ENCODE measurements around the gene RSPH1.

The RSPH1 gene

DNA sequence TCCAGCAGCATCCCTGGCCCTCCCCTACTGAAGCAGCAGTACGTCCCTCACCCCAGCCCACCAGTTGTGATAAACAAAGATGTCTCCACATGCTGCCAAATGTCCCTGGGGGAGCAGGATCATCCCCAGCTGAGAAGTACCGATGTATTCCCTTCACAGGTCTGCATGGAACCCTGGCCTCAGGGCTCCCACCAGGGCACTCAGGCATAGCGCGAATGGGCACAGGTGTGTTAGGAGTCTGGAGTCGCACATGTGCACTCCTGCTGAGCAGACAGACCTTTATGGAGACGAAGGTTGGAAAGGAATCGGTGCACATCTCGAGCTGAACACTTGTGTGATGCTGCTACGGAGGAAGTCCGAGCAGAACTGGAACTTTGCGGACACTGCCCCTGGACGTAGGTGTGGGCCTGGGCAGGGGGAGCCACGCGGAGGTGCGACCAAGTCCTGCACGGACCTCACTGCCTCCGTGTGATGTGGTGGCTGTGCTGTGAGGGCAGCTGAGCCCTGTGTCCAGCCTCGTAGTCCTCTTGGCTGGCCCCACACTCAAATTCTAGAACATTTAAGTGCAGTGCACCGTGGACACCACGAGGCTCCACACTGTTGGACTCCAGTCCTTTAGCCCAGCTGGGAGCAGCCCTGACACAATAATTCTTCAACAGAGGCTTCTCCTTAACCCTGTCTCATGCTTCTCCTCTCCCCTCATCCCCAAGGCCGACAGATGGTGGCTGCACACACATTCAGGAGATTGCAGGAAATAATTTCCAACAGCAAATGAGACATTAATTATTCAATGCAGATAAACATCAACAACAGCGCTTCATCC lies 43.4 kb downstream of the RSPH1 start:
- peaks cover 13% of the 10 kb centered on the region for H3K4me1 ChIP-seq (ENCODE audit: insufficient read depth, insufficient read length)
- H3K4me3 ChIP-seq (ENCODE audit: insufficient read length, low read depth) = no peak overlapping the region
- H3K36me3 ChIP-seq (ENCODE audit: insufficient read depth, insufficient read length, low read length) = no peaks in the 10 kb centered on the region
- H3K27me3 ChIP-seq (ENCODE audit: insufficient read depth, insufficient read length) = no peaks in the 10 kb centered on the region
- TF ChIP-seq YY1 (IDR thresholded peaks at IDR 0.05; ENCODE audit: insufficient read depth, insufficient read length) (no peak), ZNF274 (IDR thresholded peaks at IDR 0.05; ENCODE audit: low read depth, low read length) (no peak), SUZ12 (IDR thresholded peaks at IDR 0.05; ENCODE audit: extremely low read depth, insufficient read depth, insufficient read length) (no peak)
- DNase-seq (ENCODE audit: low read depth, low spot score) = no peak
- H3K9me3 ChIP-seq (ENCODE audit: insufficient read depth, low read length) = peaks cover 1% of the 10 kb centered on the region; the same call in 1 of the 2 replicates
- H3K9ac ChIP-seq (ENCODE audit: insufficient read length, low read depth) = no peak overlapping the region

DNA sequence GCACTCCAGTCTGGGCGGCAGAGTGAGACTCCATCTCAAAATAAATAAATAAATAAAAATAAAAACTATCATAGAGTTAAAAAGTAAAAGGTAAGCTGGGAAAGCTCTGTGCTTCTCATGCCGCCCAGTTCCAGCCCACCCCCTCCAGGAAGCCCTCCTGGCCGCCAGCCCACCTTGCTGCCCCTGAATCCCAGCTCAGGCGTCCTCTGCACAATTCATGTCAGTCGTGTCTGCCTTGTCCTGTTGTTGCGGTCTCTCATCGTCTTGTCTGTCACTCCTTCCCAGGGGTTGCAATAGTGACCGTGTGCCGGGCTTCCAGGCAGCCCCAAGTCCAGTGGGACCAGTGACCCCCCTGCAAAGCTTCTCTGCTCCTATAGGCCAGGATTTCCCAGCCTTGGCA lies 44.1 kb downstream of the RSPH1 start:
- no peaks in the 10 kb centered on the region for H3K36me3 ChIP-seq (ENCODE audit: insufficient read depth, insufficient read length, low read length)
- TF ChIP-seq SUZ12 (IDR thresholded peaks at IDR 0.05; ENCODE audit: extremely low read depth, insufficient read depth, insufficient read length) = no peak
- TF ChIP-seq ZNF274 (IDR thresholded peaks at IDR 0.05; ENCODE audit: low read depth, low read length) = no peak
- no peak for TF ChIP-seq YY1 (IDR thresholded peaks at IDR 0.05; ENCODE audit: insufficient read depth, insufficient read length)
- H3K4me3 ChIP-seq (ENCODE audit: insufficient read length, low read depth) = no peak overlapping the region
- no peak for DNase-seq (ENCODE audit: low read depth, low spot score)
- H3K27me3 ChIP-seq (ENCODE audit: insufficient read depth, insufficient read length) = no peaks in the 10 kb centered on the region
- peaks cover 13% of the 10 kb centered on the region for H3K4me1 ChIP-seq (ENCODE audit: insufficient read depth, insufficient read length)
- no peaks in the 10 kb centered on the region for H3K9me3 ChIP-seq (ENCODE audit: insufficient read depth, low read length)
- H3K9ac ChIP-seq (ENCODE audit: insufficient read length, low read depth) = no peak overlapping the region

DNA sequence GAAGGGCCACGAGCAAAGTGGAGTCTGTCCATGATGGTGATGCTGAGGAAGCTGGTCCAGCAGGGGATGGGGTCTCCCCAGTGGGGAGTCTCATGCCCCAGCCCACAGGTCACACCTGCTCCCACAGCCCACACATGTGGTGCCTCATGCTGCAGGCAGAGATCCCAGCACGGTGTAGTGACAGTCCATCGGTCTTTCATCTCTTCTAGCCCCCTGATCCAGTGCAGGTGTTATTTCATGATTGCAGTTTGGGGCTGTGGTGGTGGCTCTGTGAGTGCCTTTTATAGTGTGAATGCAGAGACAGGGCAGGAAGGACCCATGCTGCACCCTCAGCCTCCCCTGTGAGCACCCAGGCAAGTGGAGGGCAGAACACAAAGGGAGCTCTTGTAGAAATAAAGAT lies 47.3 kb downstream of the RSPH1 start:
- no peak for DNase-seq (ENCODE audit: low read depth, low spot score)
- no peak for TF ChIP-seq SUZ12 (IDR thresholded peaks at IDR 0.05; ENCODE audit: extremely low read depth, insufficient read depth, insufficient read length)
- no peak for TF ChIP-seq ZNF274 (IDR thresholded peaks at IDR 0.05; ENCODE audit: low read depth, low read length)
- no peak for TF ChIP-seq YY1 (IDR thresholded peaks at IDR 0.05; ENCODE audit: insufficient read depth, insufficient read length)
- Histone ChIP-seq H3K4me1 (ENCODE audit: insufficient read depth, insufficient read length) (peaks cover 8% of the 10 kb centered on the region), H3K4me3 (ENCODE audit: insufficient read length, low read depth) (no peak overlapping the region), H3K9me3 (ENCODE audit: insufficient read depth, low read length) (no peaks in the 10 kb centered on the region), H3K9ac (ENCODE audit: insufficient read length, low read depth) (no peak overlapping the region), H3K36me3 (ENCODE audit: insufficient read depth, insufficient read length, low read length) (no peaks in the 10 kb centered on the region), H3K27me3 (ENCODE audit: insufficient read depth, insufficient read length) (no peaks in the 10 kb centered on the region)

DNA sequence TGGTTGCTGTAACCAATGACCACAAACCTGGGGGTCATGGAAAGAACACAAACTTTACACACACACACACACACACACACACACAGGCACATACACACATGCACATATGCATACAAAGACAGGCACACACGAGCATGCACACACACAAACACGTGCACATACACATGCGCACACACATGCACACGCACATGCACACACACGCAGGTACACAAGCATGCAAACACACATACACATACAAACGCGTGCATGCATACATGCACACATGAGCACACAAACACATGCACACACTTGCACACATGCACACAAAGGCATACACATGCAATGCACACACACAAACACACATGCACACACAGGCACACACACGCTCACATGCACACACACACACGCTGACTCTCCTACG lies 48.3 kb downstream of the RSPH1 start:
- Histone ChIP-seq H3K4me3 (ENCODE audit: insufficient read length, low read depth) (no peak overlapping the region), H3K27me3 (ENCODE audit: insufficient read depth, insufficient read length) (no peaks in the 10 kb centered on the region), H3K9me3 (ENCODE audit: insufficient read depth, low read length) (no peaks in the 10 kb centered on the region), H3K4me1 (ENCODE audit: insufficient read depth, insufficient read length) (peaks cover 3% of the 10 kb centered on the region), H3K9ac (ENCODE audit: insufficient read length, low read depth) (no peak overlapping the region), H3K36me3 (ENCODE audit: insufficient read depth, insufficient read length, low read length) (no peaks in the 10 kb centered on the region)
- no peak for DNase-seq (ENCODE audit: low read depth, low spot score)
- TF ChIP-seq YY1 (IDR thresholded peaks at IDR 0.05; ENCODE audit: insufficient read depth, insufficient read length) (no peak), ZNF274 (IDR thresholded peaks at IDR 0.05; ENCODE audit: low read depth, low read length) (no peak)

DNA sequence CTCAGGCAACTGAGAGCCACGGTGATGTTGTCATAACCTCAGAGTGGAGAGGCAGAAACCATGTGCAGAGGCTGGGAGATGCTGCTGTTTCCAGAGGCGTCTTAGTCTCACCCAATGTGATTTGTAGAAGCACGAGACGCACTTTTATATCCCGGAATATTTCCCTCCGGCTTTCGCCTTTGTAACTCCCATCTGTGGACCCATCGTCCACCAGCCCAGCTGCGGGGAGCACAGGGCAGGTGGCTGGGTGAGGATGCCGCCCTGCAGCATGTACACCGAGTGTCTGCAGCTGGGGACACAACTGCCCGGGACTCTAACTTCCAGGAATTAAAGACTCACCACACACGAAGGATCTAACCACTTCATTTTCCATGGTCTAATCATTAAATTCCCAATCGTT lies 48.8 kb downstream of the RSPH1 start:
- no peak for DNase-seq (ENCODE audit: low read depth, low spot score)
- TF ChIP-seq YY1 (IDR thresholded peaks at IDR 0.05; ENCODE audit: insufficient read depth, insufficient read length) (no peak), SUZ12 (IDR thresholded peaks at IDR 0.05; ENCODE audit: extremely low read depth, insufficient read depth, insufficient read length) (no peak), ZNF274 (IDR thresholded peaks at IDR 0.05; ENCODE audit: low read depth, low read length) (no peak)
- H3K27me3 ChIP-seq (ENCODE audit: insufficient read depth, insufficient read length) = no peaks in the 10 kb centered on the region
- no peak overlapping the region for H3K4me3 ChIP-seq (ENCODE audit: insufficient read length, low read depth)
- no peak overlapping the region for H3K9ac ChIP-seq (ENCODE audit: insufficient read length, low read depth)
- H3K4me1 ChIP-seq (ENCODE audit: insufficient read depth, insufficient read length) = peaks cover 3% of the 10 kb centered on the region
- no peaks in the 10 kb centered on the region for H3K36me3 ChIP-seq (ENCODE audit: insufficient read depth, insufficient read length, low read length)
- no peaks in the 10 kb centered on the region for H3K9me3 ChIP-seq (ENCODE audit: insufficient read depth, low read length)

DNA sequence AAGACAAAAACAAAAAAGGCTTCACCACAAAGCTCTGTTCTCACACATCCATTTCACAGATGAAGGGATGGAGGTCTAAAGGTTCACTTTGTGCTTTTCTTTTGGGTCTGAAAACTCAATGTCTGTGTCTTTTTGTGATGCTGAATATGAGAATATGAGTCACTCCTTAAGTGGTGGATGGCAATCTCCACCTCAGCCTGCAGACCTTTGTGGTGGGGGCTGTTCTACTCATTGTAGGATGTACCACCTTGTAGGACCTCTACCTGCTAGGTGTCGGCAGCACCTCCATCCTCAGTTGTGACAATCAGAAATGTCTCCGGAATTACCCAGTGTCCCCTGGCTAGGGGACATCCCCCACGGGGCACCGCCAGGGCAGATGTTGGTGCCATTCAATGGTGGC lies 49.5 kb downstream of the RSPH1 start:
- DNase-seq (ENCODE audit: low read depth, low spot score) = no peak
- no peaks in the 10 kb centered on the region for H3K36me3 ChIP-seq (ENCODE audit: insufficient read depth, insufficient read length, low read length)
- no peak overlapping the region for H3K9ac ChIP-seq (ENCODE audit: insufficient read length, low read depth)
- H3K4me3 ChIP-seq (ENCODE audit: insufficient read length, low read depth) = no peak overlapping the region
- H3K4me1 ChIP-seq (ENCODE audit: insufficient read depth, insufficient read length) = peaks cover 3% of the 10 kb centered on the region
- H3K9me3 ChIP-seq (ENCODE audit: insufficient read depth, low read length) = no peaks in the 10 kb centered on the region
- TF ChIP-seq SUZ12 (IDR thresholded peaks at IDR 0.05; ENCODE audit: extremely low read depth, insufficient read depth, insufficient read length) (no peak), YY1 (IDR thresholded peaks at IDR 0.05; ENCODE audit: insufficient read depth, insufficient read length) (no peak), ZNF274 (IDR thresholded peaks at IDR 0.05; ENCODE audit: low read depth, low read length) (no peak)
- H3K27me3 ChIP-seq (ENCODE audit: insufficient read depth, insufficient read length) = no peaks in the 10 kb centered on the region

DNA sequence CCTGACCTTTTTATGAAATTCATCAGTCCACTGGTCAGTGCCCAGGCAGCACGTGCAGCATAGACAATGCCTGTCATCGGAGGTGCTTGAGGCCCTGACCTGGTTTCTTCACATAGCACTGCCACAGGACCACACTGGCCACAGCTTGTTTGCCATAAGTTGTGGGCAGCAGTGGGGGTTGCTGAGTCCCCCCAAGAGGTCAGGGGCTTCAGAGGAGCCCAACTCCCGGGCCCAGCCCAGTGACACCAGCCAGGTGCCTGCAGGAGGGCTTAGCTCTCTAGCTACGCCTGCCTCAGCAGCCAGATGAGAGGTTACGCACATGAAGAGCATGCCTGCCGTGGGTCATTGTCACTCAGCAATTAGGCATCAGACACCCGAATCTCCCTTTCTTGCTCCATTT lies 50.7 kb downstream of the RSPH1 start:
- Histone ChIP-seq H3K27me3 (ENCODE audit: insufficient read depth, insufficient read length) (no peaks in the 10 kb centered on the region), H3K4me3 (ENCODE audit: insufficient read length, low read depth) (no peak overlapping the region), H3K9ac (ENCODE audit: insufficient read length, low read depth) (no peak overlapping the region), H3K9me3 (ENCODE audit: insufficient read depth, low read length) (no peaks in the 10 kb centered on the region), H3K36me3 (ENCODE audit: insufficient read depth, insufficient read length, low read length) (no peaks in the 10 kb centered on the region), H3K4me1 (ENCODE audit: insufficient read depth, insufficient read length) (no peaks in the 10 kb centered on the region)
- DNase-seq (ENCODE audit: low read depth, low spot score) = no peak
- TF ChIP-seq YY1 (IDR thresholded peaks at IDR 0.05; ENCODE audit: insufficient read depth, insufficient read length) = no peak
- TF ChIP-seq ZNF274 (IDR thresholded peaks at IDR 0.05; ENCODE audit: low read depth, low read length) = no peak
- no peak for TF ChIP-seq SUZ12 (IDR thresholded peaks at IDR 0.05; ENCODE audit: extremely low read depth, insufficient read depth, insufficient read length)

Measured in NT2/D1 (cell line).